HepG2 (cell line): ENCODE results near the gene TRMT1. TPM values are rescaled to one million over a fixed set of nuclear protein-coding genes. Genes with fewer than 3 reads are reported as not detected.

ENCODE experiments used
- BRD4 ChIP-seq: sonication (generic); formaldehyde crosslinking; IDR thresholded peaks from 2 replicates; pipeline ENCODE4 v1.4.0; 2020; ENCODE audit warnings: missing genetic modification reagents
- CSRNP2 ChIP-seq: sonication (generic); formaldehyde crosslinking; conservative IDR thresholded peaks from 2 replicates; pipeline ENCODE4 v1.8.0; 2022; ENCODE audit warnings: low read depth, missing genetic modification reagents
- FOXM1 ChIP-seq: sonication (generic); formaldehyde crosslinking; IDR thresholded peaks from 2 replicates; pipeline ENCODE4 v1.5.0; 2020; ENCODE audit warnings: missing genetic modification reagents
- GMEB2 ChIP-seq: IDR thresholded peaks from 2 replicates; pipeline ENCODE4 v1.6.1; 2016; ENCODE audit warnings: missing biosample characterization, missing genetic modification reagents, low read depth
- MTF1 ChIP-seq: sonication (generic); formaldehyde crosslinking; IDR thresholded peaks from 2 replicates; pipeline ENCODE4 v1.5.0; 2020; ENCODE audit warnings: missing genetic modification reagents
- TAF1 ChIP-seq: sonication (generic); formaldehyde crosslinking; IDR thresholded peaks from 2 replicates; pipeline ENCODE4 v1.4.0; 2020; ENCODE audit warnings: missing genetic modification reagents
- ZBTB39 ChIP-seq: sonication (generic); formaldehyde crosslinking; IDR thresholded peaks from 2 replicates; pipeline ENCODE4 v1.5.0; 2020; ENCODE audit warnings: missing genetic modification reagents
- ZFYVE20 ChIP-seq: sonication (generic); formaldehyde crosslinking; IDR thresholded peaks from 2 replicates; pipeline ENCODE4 v1.8.0; 2023; ENCODE audit warnings: low read depth, mild to moderate bottlenecking, moderate library complexity, missing genetic modification reagents, borderline replicate concordance
- ZNF101 ChIP-seq: sonication (generic); formaldehyde crosslinking; IDR thresholded peaks from 2 replicates; pipeline ENCODE4 v1.4.0; 2020; ENCODE audit warnings: mild to moderate bottlenecking, low read depth, missing genetic modification reagents, borderline replicate concordance
- ZNF138 ChIP-seq: sonication (generic); formaldehyde crosslinking; IDR thresholded peaks from 2 replicates; pipeline ENCODE4 v1.5.0; 2020; ENCODE audit warnings: mild to moderate bottlenecking, low read depth, missing genetic modification reagents
- ZNF224 ChIP-seq: sonication (generic); formaldehyde crosslinking; IDR thresholded peaks from 2 replicates; pipeline ENCODE4 v1.5.0; 2020; ENCODE audit warnings: mild to moderate bottlenecking, missing genetic modification reagents
- ZNF350 ChIP-seq: sonication (generic); formaldehyde crosslinking; IDR thresholded peaks from 2 replicates; pipeline ENCODE4 v1.4.0; 2020; ENCODE audit warnings: mild to moderate bottlenecking, low read depth, missing genetic modification reagents, borderline replicate concordance
- ZNF432 ChIP-seq: sonication (generic); formaldehyde crosslinking; IDR thresholded peaks from 2 replicates; pipeline ENCODE4 v1.5.0; 2020; ENCODE audit warnings: missing genetic modification reagents, mild to moderate bottlenecking, borderline replicate concordance
- ZNF619 ChIP-seq: sonication (generic); formaldehyde crosslinking; IDR thresholded peaks from 2 replicates; pipeline ENCODE4 v1.4.0; 2020; ENCODE audit warnings: mild to moderate bottlenecking, missing genetic modification reagents
- polyA plus RNA-seq, 8 experiments: library from polyadenylated mRNA; depleted of rRNA in 3 of 8; stranded (reverse) in 7 of 8; unstranded in 1 of 8; fragments of >200 nt; fragmentation: Illumina TruSeq in 4 of 8; extraction: Trizol in 4 of 8; gene quantifications; 2 replicates each; pipeline versions ENCODE4 v1.2.1 to v1.2.3, GENCODE V29; 2011 to 2016; ENCODE audit warnings: low read depth in 4 of 8, missing spikeins in 1 of 8, mixed read lengths in 1 of 8; ENCODE audit not compliant: insufficient read depth in 1 of 8
- total RNA-seq, 5 experiments: library from RNA; depleted of rRNA; stranded (reverse); fragments of >200 nt; fragmentation: Illumina TruSeq; extraction: Trizol; gene quantifications; 2 replicates each; pipeline ENCODE4 v1.2.3, GENCODE V29; 2016; ENCODE audit warnings: low read depth in 1 of 5
- TF ChIP-seq, protein P1 (sequence below): sonication (generic); formaldehyde crosslinking; IDR thresholded peaks from 2 replicates; pipeline ENCODE4 v1.4.0; 2020; ENCODE audit warnings: low read depth, mild to moderate bottlenecking, missing genetic modification reagents
- TF ChIP-seq, protein P2 (sequence below): sonication (generic); formaldehyde crosslinking; IDR thresholded peaks from 2 replicates; pipeline ENCODE4 v1.8.0; 2022; ENCODE audit warnings: missing genetic modification reagents, mild to moderate bottlenecking, moderate library complexity, borderline replicate concordance
- TF ChIP-seq, protein P3 (sequence below): IDR thresholded peaks from 2 replicates; pipeline ENCODE4 v1.6.1; 2012; ENCODE audit warnings: inconsistent platforms
- TF ChIP-seq, protein P4 (sequence below): sonication (generic); formaldehyde crosslinking; IDR thresholded peaks from 2 replicates; pipeline ENCODE4 v1.4.0; 2020; ENCODE audit warnings: missing genetic modification reagents, borderline replicate concordance

TRMT1 gene
- total and polyA plus RNA-seq, 2 of the 13 experiments (the other 11 are each of a cell fraction or from before 2014, with no cell fraction given) = 35.5 to 44.1 TPM

- TF ChIP-seq, protein P1, sequence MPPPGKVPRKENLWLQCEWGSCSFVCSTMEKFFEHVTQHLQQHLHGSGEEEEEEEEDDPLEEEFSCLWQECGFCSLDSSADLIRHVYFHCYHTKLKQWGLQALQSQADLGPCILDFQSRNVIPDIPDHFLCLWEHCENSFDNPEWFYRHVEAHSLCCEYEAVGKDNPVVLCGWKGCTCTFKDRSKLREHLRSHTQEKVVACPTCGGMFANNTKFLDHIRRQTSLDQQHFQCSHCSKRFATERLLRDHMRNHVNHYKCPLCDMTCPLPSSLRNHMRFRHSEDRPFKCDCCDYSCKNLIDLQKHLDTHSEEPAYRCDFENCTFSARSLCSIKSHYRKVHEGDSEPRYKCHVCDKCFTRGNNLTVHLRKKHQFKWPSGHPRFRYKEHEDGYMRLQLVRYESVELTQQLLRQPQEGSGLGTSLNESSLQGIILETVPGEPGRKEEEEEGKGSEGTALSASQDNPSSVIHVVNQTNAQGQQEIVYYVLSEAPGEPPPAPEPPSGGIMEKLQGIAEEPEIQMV (CRISPR knock-in tag) = no peak
- no peak for TF ChIP-seq BRD4 (CRISPR knock-in tag)
- TF ChIP-seq, protein P2, sequence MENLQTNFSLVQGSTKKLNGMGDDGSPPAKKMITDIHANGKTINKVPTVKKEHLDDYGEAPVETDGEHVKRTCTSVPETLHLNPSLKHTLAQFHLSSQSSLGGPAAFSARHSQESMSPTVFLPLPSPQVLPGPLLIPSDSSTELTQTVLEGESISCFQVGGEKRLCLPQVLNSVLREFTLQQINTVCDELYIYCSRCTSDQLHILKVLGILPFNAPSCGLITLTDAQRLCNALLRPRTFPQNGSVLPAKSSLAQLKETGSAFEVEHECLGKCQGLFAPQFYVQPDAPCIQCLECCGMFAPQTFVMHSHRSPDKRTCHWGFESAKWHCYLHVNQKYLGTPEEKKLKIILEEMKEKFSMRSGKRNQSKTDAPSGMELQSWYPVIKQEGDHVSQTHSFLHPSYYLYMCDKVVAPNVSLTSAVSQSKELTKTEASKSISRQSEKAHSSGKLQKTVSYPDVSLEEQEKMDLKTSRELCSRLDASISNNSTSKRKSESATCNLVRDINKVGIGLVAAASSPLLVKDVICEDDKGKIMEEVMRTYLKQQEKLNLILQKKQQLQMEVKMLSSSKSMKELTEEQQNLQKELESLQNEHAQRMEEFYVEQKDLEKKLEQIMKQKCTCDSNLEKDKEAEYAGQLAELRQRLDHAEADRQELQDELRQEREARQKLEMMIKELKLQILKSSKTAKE (CRISPR knock-in tag) = no peak
- TF ChIP-seq ZNF138 (CRISPR knock-in tag) = no peak
- TF ChIP-seq, protein P3, sequence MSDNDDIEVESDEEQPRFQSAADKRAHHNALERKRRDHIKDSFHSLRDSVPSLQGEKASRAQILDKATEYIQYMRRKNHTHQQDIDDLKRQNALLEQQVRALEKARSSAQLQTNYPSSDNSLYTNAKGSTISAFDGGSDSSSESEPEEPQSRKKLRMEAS = 0 out of 2 replicates have a peak, but pooled peaks have one; percentile 40
- no peak for TF ChIP-seq ZBTB39 (CRISPR knock-in tag)
- no peak for TF ChIP-seq FOXM1 (CRISPR knock-in tag)
- TF ChIP-seq GMEB2 = no peak
- TF ChIP-seq ZNF101 = no peak
- TF ChIP-seq ZNF350 (CRISPR knock-in tag) = no peak
- no peak for TF ChIP-seq CSRNP2
- TF ChIP-seq TAF1 (CRISPR knock-in tag) = peak; percentile 41; the same call in 1 of the 2 replicates
- no peak for TF ChIP-seq MTF1 (CRISPR knock-in tag)
- TF ChIP-seq, protein P4, sequence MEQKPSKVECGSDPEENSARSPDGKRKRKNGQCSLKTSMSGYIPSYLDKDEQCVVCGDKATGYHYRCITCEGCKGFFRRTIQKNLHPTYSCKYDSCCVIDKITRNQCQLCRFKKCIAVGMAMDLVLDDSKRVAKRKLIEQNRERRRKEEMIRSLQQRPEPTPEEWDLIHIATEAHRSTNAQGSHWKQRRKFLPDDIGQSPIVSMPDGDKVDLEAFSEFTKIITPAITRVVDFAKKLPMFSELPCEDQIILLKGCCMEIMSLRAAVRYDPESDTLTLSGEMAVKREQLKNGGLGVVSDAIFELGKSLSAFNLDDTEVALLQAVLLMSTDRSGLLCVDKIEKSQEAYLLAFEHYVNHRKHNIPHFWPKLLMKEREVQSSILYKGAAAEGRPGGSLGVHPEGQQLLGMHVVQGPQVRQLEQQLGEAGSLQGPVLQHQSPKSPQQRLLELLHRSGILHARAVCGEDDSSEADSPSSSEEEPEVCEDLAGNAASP (CRISPR knock-in tag) = peak; percentile 61; the same call in 1 of the 2 replicates
- TF ChIP-seq ZNF619 (CRISPR knock-in tag) = no peak
- TF ChIP-seq ZFYVE20 (CRISPR knock-in tag) = no peak
- TF ChIP-seq ZNF224 (CRISPR knock-in tag) = no peak
- no peak for TF ChIP-seq ZNF432 (CRISPR knock-in tag)
These were observed 1.4 kb upstream of the TRMT1 start, which contains the start of gene NACC1 (continued) for GRCh38 chr19:13117772-13118423.
